Stomach (tissue), 4 donors: Measurements from ENCODE around the gene TSC22D1.

ENCODE experiments used
- CTCF ChIP-seq, 7 experiments: fragments of 450-650 bp in 4 of 7; fragments of 200-600 bp in 3 of 7; sonication (generic) in 3 of 7; IDR thresholded peaks; one replicate each; pipeline ENCODE4 v1.5.1; 2016 to 2019; ENCODE audit warnings: antibody characterized with exemption in 7 of 7, control low read depth in 2 of 7, mild to moderate bottlenecking in 1 of 7
- POLR2A ChIP-seq, 4 donors: fragments of 450-650 bp; IDR thresholded peaks; one replicate each; pipeline ENCODE4 v1.6.1; 2016; ENCODE audit warnings: antibody characterized with exemption in 4 of 4, control low read depth in 2 of 4, mild to moderate bottlenecking in 1 of 4, moderate library complexity in 1 of 4

DNA sequence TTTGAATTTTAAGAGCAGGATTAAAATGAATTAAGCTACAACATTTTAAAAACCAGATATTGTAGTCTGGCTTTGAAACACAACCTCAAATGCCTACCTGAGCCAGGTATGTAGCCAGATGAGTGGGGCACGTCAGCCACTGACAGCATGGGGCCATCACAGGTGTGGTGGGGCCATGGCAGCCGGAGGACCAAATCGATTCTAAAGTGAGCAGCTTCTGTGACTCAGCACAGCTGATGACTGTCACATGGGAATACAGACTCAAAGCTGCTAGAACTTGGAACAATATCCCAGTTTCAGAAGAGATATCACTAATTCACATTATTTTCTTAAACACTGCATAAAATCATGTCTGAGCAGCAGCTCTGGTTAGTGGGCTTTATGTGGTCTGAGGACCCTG, 149.7 kb downstream of the TSC22D1 start:
- TF ChIP-seq CTCF (IDR thresholded peaks at IDR 0.05) (no peak), POLR2A (IDR thresholded peaks at IDR 0.05) (no peak)
